Right atrium auricular region (tissue), 2 donors: ENCODE measurements around the gene AGTRAP. TPM values are rescaled to one million over a fixed set of nuclear protein-coding genes. Genes with fewer than 3 reads are reported as not detected.
A peak's percentile ranks its signal among the peaks of the same experiment; 100 is the strongest.

ENCODE experiments used
- DNase-seq: peaks from one replicate; pipeline ENCODE4 v3.0.0-alpha.2; 2019; ENCODE audit warnings: low spot score
- H3K27ac ChIP-seq, 2 donors: fragments of 200-600 bp; sonication (generic); 1 replicate in 1 of 2; 2 replicates in 1 of 2; pipeline ENCODE4 v1.5.1; 2016 to 2019
- H3K27me3 ChIP-seq, 2 donors: fragments of 200-600 bp; sonication (generic); one replicate each; pipeline versions ENCODE4 v1.5.1 to v1.6.0; 2017 to 2019
- H3K36me3 ChIP-seq: fragments of 200-600 bp; sonication (generic); one replicate; pipeline ENCODE4 v1.5.1; 2016
- H3K4me1 ChIP-seq, 2 donors: fragments of 200-600 bp; sonication (generic); one replicate each; pipeline versions ENCODE4 v1.5.1 to v1.6.0; 2017 to 2019
- H3K4me3 ChIP-seq, 2 donors: fragments of 200-600 bp; sonication (generic); 1 replicate in 1 of 2; 2 replicates in 1 of 2; pipeline ENCODE4 v1.5.1; 2017 to 2019; ENCODE audit warnings: mild to moderate bottlenecking in 1 of 2, moderate library complexity in 1 of 2
- H3K9me3 ChIP-seq, 2 donors: fragments of 200-600 bp; sonication (generic); one replicate each; pipeline ENCODE4 v1.5.1; 2019
- total RNA-seq, 2 donors: library from RNA; depleted of rRNA; stranded (reverse); fragments of >200 nt; gene quantifications; one replicate each; pipeline ENCODE4 v1.1.0, GENCODE V29; 2016
- TF ChIP-seq, protein P1 (sequence below), 2 donors: fragments of 200-600 bp; sonication (generic); IDR thresholded peaks; one replicate each; pipeline ENCODE4 v1.5.1; 2019; ENCODE audit warnings: antibody characterized with exemption in 2 of 2

The AGTRAP gene
- total RNA-seq, 2 donors from 2014 or later, result 20.8 to 47.2 TPM

DNA sequence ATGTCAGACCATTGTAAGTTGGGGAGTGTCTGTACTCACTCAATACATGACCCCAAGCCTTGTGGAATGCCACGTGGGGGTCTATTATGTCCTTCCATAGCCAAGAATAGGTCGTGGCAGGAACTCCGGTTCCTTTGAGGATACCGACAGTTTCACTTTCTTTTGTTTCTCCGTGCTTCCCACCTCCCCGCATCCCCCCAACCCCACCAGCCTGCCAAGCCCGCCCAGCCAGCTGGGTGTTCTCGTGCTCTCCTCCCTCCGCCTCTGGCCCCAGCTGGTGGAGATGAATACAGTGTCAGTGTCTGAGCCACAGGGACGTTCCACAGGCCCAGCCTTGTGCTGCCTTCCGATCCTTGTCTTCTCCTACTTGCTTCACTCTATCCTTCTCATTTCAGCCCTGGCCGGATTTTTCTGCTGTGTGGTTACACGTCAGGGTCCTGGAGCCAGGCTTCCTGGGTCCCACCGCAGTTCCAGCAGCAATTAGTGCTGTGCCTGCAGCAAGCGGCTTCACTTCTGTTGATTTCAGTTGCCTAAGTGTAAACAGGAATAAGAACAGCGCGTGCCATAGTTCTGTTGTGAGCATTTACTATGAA lies 4.1 kb upstream of the AGTRAP start:
- peaks cover 0 to 47% of the 10 kb centered on the region in 2 donors for H3K4me1 ChIP-seq
- DNase-seq, result peak; percentile 71
- no peaks in the 10 kb centered on the region for H3K27me3 ChIP-seq

DNA sequence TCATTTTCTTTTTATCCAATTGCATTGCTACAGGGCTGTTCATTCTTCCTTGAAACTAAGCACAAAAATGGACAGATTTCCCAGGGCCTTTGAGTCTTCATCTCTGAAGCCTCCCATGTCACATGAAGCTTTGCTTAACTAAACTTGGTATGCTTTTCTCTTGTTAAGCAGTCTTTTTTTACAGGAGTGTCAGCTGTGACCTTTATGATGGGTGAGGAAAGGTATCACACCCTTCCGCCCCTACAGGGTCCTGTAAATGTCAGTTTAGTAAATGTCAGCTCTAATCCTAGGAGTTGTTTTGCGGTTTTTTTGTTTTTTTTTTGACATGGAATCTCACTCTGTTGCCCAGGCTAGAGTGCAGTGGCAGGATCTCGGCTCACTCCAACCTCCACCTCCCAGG lies 2.6 kb upstream of the AGTRAP start:
- H3K4me1 ChIP-seq, result peaks cover 0 to 55% of the 10 kb centered on the region in 2 donors
- no peaks in the 10 kb centered on the region for H3K36me3 ChIP-seq
- TF ChIP-seq, protein P1, sequence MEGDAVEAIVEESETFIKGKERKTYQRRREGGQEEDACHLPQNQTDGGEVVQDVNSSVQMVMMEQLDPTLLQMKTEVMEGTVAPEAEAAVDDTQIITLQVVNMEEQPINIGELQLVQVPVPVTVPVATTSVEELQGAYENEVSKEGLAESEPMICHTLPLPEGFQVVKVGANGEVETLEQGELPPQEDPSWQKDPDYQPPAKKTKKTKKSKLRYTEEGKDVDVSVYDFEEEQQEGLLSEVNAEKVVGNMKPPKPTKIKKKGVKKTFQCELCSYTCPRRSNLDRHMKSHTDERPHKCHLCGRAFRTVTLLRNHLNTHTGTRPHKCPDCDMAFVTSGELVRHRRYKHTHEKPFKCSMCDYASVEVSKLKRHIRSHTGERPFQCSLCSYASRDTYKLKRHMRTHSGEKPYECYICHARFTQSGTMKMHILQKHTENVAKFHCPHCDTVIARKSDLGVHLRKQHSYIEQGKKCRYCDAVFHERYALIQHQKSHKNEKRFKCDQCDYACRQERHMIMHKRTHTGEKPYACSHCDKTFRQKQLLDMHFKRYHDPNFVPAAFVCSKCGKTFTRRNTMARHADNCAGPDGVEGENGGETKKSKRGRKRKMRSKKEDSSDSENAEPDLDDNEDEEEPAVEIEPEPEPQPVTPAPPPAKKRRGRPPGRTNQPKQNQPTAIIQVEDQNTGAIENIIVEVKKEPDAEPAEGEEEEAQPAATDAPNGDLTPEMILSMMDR (IDR thresholded peaks at IDR 0.05), result no peak
- H3K27me3 ChIP-seq, result no peaks in the 10 kb centered on the region
- H3K9me3 ChIP-seq, result no peaks in the 10 kb centered on the region
- H3K27ac ChIP-seq, result no peak overlapping the region
- no peak overlapping the region for H3K4me3 ChIP-seq
- DNase-seq, result no peak

More for the DNA sequence above, 4.1 kb upstream of the AGTRAP start:
- peak overlapping the region; percentile 18 to 28 for H3K4me3 ChIP-seq
- H3K36me3 ChIP-seq, result no peaks in the 10 kb centered on the region
- H3K9me3 ChIP-seq, result no peaks in the 10 kb centered on the region
- H3K27ac ChIP-seq, result peak overlapping the region; percentile 54 to 61
- TF ChIP-seq, protein P1 (IDR thresholded peaks at IDR 0.05), result no peak

DNA sequence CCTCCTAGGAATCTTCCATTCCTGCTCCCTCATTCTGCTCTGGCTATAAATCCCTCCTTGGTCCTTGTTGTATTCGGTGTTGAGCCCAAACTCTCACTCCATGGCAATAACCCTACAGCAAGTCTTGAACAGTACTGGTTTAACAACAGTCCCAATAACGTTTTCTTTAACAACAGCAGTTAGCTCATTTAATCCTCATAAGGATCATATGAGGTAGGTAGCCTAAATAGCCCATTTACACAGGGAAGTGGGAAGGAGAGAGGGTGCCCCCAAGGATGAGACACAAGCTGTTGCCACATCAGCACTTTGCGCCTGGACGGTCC lies 444 bp upstream of the AGTRAP start:
- Histone ChIP-seq H3K4me3 (peak overlapping the region in 1 of 2 donors; percentile 90), H3K36me3 (no peaks in the 10 kb centered on the region), H3K27ac (peak overlapping the region; percentile 85 to 86), H3K4me1 (peaks cover 0 to 42% of the 10 kb centered on the region in 2 donors), H3K27me3 (no peaks in the 10 kb centered on the region), H3K9me3 (no peaks in the 10 kb centered on the region)
- TF ChIP-seq, protein P1 (IDR thresholded peaks at IDR 0.05), result no peak
- no peak for DNase-seq

DNA sequence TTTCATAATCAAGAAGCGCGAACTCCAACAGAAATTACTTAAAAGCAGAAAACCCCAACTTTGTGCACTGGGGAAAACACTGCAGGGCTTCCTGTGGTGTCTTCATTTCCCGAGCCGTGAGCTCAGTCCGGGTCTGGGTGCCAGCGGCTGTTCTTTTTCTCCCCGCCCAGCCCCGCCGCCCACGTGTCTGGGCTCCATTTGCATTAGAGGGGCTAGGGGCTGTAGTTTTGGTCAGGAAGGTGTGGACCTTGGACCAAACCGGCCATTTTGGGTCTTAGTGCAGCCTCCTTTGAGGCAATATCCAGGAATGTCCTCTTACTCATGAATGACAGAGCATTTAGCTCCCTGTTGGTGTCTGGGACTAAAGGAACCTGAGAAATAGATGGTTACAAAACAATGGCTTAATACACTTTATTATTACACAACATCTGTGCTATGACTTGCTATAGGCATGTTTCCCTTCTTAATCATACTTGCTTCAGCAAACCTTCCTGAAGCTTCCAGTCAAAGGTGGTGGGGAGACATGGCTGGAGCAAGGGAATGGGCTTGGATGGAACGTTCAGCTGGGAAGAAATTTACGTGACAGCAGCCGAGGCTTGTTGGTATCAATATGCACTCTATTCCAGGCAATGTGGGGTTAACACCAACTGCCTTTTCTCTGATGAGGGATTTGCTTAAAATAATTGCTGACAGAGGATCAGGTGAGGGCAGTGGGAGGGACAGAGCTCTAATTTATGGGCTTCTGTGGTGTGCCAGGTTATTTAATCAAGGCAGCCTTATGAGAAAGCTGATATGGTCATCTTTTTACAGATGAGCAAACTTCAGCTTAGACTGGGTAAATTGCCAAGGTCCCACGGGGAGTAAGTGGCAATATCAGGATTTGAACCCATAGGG lies 1.1 kb downstream of the AGTRAP start:
- Histone ChIP-seq H3K4me1 (peaks cover 0 to 27% of the 10 kb centered on the region in 2 donors), H3K4me3 (peak overlapping the region; percentile 63 to 90), H3K27me3 (no peaks in the 10 kb centered on the region), H3K36me3 (no peaks in the 10 kb centered on the region), H3K27ac (peak overlapping the region; percentile 85 to 86), H3K9me3 (no peaks in the 10 kb centered on the region)
- TF ChIP-seq, protein P1 (IDR thresholded peaks at IDR 0.05), result no peak
- DNase-seq, result peak; percentile 84

DNA sequence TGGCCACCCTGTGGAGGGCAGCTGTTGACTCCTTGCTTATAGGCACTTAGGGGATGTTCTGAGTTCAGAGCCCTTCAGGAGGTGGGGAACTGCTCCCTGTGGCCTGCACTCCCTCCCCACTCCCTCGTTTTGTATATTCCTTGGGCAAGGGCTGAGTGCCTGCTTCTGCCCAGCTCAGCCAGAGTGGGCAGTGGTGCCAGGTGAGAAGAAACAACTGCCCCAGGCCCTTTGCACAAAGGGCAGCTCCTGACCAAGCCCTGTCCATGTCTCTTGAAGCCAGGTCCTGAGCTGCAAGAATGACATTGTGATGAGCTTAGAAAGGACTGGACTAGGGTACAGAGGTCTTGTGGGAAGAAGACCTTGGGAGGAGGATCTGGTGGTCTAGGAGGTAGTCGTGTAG lies 2.2 kb downstream of the AGTRAP start:
- H3K36me3 ChIP-seq, result no peaks in the 10 kb centered on the region
- TF ChIP-seq, protein P1 (IDR thresholded peaks at IDR 0.05), result no peak
- no peaks in the 10 kb centered on the region for H3K9me3 ChIP-seq
- no peaks in the 10 kb centered on the region for H3K27me3 ChIP-seq
- H3K27ac ChIP-seq, result peak overlapping the region in 1 of 2 donors; percentile 86
- DNase-seq, result no peak
- peaks cover 0 to 19% of the 10 kb centered on the region in 2 donors for H3K4me1 ChIP-seq
- no peak overlapping the region for H3K4me3 ChIP-seq
